Trophoblast cell (in vitro differentiated cells and primary cell): ENCODE measurements around the gene PADI3.

Experiments
- DNase-seq, 2 donors: peaks; one replicate each; pipeline ENCODE4 v3.0.0-alpha.2; 2016
- H2AFZ ChIP-seq: 2 replicates; pipeline ENCODE4 v1.6.1; 2013; ENCODE audit warnings: low read length, moderate library complexity, mild to moderate bottlenecking; ENCODE audit not compliant: insufficient read depth, poor library complexity
- H2AK5ac ChIP-seq: 2 replicates; pipeline ENCODE4 v1.6.1; 2013; ENCODE audit warnings: mild to moderate bottlenecking, low read length
- H2BK120ac ChIP-seq: 2 replicates; pipeline ENCODE4 v1.6.1; 2013; ENCODE audit warnings: low read length, mild to moderate bottlenecking, moderate library complexity; ENCODE audit not compliant: insufficient read depth, poor library complexity
- H2BK12ac ChIP-seq: 2 replicates; pipeline ENCODE4 v1.6.1; 2013; ENCODE audit warnings: mild to moderate bottlenecking, low read length, moderate library complexity
- H2BK5ac ChIP-seq: 2 replicates; pipeline ENCODE4 v1.6.1; 2013; ENCODE audit warnings: low read length, low read depth, moderate library complexity, mild to moderate bottlenecking; ENCODE audit not compliant: poor library complexity
- H3K14ac ChIP-seq: 2 replicates; pipeline ENCODE4 v1.6.1; 2013; ENCODE audit warnings: mild to moderate bottlenecking, low read length
- H3K18ac ChIP-seq: 2 replicates; pipeline ENCODE4 v1.6.1; 2013; ENCODE audit warnings: mild to moderate bottlenecking, low read length
- H3K23ac ChIP-seq: 2 replicates; pipeline ENCODE4 v1.6.1; 2013; ENCODE audit warnings: low read length
- H3K27ac ChIP-seq: 2 replicates; pipeline ENCODE4 v1.5.1; 2013; ENCODE audit warnings: low read depth, mild to moderate bottlenecking, inconsistent platforms, low read length, moderate library complexity
- H3K27me3 ChIP-seq: 2 replicates; pipeline ENCODE4 v1.6.1; 2013; ENCODE audit warnings: inconsistent platforms, mild to moderate bottlenecking, low read length, moderate library complexity; ENCODE audit not compliant: insufficient read depth
- H3K36me3 ChIP-seq, 2 experiments: 1 replicate in 1 of 2; 2 replicates in 1 of 2; pipeline ENCODE4 v1.6.1; 2013; ENCODE audit warnings: low read length in 2 of 2, mild to moderate bottlenecking in 2 of 2, moderate library complexity in 1 of 2; ENCODE audit not compliant: insufficient read depth in 2 of 2, control insufficient read depth in 1 of 2
- H3K4ac ChIP-seq: 2 replicates; pipeline ENCODE4 v1.6.1; 2013; ENCODE audit warnings: low read depth, mild to moderate bottlenecking, low read length, moderate library complexity
- H3K4me1 ChIP-seq, 2 experiments: 1 replicate in 1 of 2; 2 replicates in 1 of 2; pipeline ENCODE4 v1.6.1; 2013; ENCODE audit warnings: low read length in 2 of 2, mild to moderate bottlenecking in 2 of 2, moderate library complexity in 1 of 2; ENCODE audit not compliant: insufficient read depth in 2 of 2, control insufficient read depth in 1 of 2
- H3K4me2 ChIP-seq: 2 replicates; pipeline ENCODE4 v1.6.1; 2013; ENCODE audit warnings: inconsistent platforms, mild to moderate bottlenecking, low read length, moderate library complexity
- H3K4me3 ChIP-seq: 2 replicates; pipeline ENCODE4 v1.5.1; 2013; ENCODE audit warnings: mild to moderate bottlenecking, low read depth, low read length, inconsistent platforms
- H3K79me1 ChIP-seq: one replicate; pipeline ENCODE4 v1.6.1; 2013; ENCODE audit warnings: low read length
- H3K79me2 ChIP-seq: 2 replicates; pipeline ENCODE4 v1.6.1; 2013; ENCODE audit warnings: low read length, mild to moderate bottlenecking; ENCODE audit not compliant: control insufficient read depth, insufficient read depth, poor library complexity
- H3K9ac ChIP-seq: 2 replicates; pipeline ENCODE4 v1.6.1; 2013; ENCODE audit warnings: mild to moderate bottlenecking, low read length
- H3K9me3 ChIP-seq: 2 replicates; pipeline ENCODE4 v1.6.1; 2013; ENCODE audit warnings: low read depth, mild to moderate bottlenecking, control low read depth, inconsistent platforms, low read length; ENCODE audit not compliant: insufficient read depth
- H4K12ac ChIP-seq: 2 replicates; pipeline ENCODE4 v1.6.1; 2013; ENCODE audit warnings: low read depth, mild to moderate bottlenecking, low read length, moderate library complexity
- H4K8ac ChIP-seq: 2 replicates; pipeline ENCODE4 v1.6.1; 2013; ENCODE audit warnings: low read depth, mild to moderate bottlenecking, low read length, moderate library complexity
- H4K91ac ChIP-seq: one replicate; pipeline ENCODE4 v1.6.1; 2013; ENCODE audit warnings: low read depth, mild to moderate bottlenecking, low read length, moderate library complexity
- WGBS: extraction: QIAGEN DNeasy Blood & Tissue Kit; methylation state at CpG from one replicate; pipeline ENCODE4 v1.1.7; 2013; ENCODE audit warnings: missing lambda C conversion rate; ENCODE audit not compliant: insufficient read length, insufficient coverage; ENCODE audit errors: extremely low coverage; 5-methylcytosine and 5-hydroxymethylcytosine counted together

The PADI3 gene

GRCh38 chr1:17293681-17294425, 45.0 kb downstream of the PADI3 start:
- Histone ChIP-seq H3K79me2 (no peaks in the 10 kb centered on the region), H3K18ac (no peak overlapping the region), H2BK5ac (no peak overlapping the region), H2BK120ac (no peak overlapping the region), H2AK5ac (no peak overlapping the region), H2BK12ac (no peak overlapping the region), H3K4me3 (no peak overlapping the region), H3K9ac (no peak overlapping the region), H3K36me3 (no peaks in the 10 kb centered on the region), H3K23ac (no peak overlapping the region), H4K12ac (no peak overlapping the region), H4K91ac (no peak overlapping the region), H3K14ac (no peak overlapping the region), H3K4me2 (no peak overlapping the region), H3K79me1 (no peaks in the 10 kb centered on the region), H4K8ac (no peak overlapping the region), H3K27ac (no peak overlapping the region), H3K4ac (no peak overlapping the region), H2AFZ (no peak overlapping the region), H3K4me1 (no peaks in the 10 kb centered on the region), H3K27me3 (no peaks in the 10 kb centered on the region), H3K9me3 (no peaks in the 10 kb centered on the region)
- no CpG with 5 or more reads among the region's 14 CpGs for WGBS
- DNase-seq: no peak

- no peak overlapping the region for H4K91ac ChIP-seq
- H3K18ac ChIP-seq: no peak overlapping the region
- no peaks in the 10 kb centered on the region for H3K9me3 ChIP-seq
- no peak overlapping the region for H3K4me2 ChIP-seq
- H4K12ac ChIP-seq: no peak overlapping the region
- H3K14ac ChIP-seq: no peak overlapping the region
- no peak overlapping the region for H2BK5ac ChIP-seq
- H3K79me1 ChIP-seq: no peaks in the 10 kb centered on the region
- H3K4ac ChIP-seq: no peak overlapping the region
- no peaks in the 10 kb centered on the region for H3K79me2 ChIP-seq
- H4K8ac ChIP-seq: no peak overlapping the region
- H3K23ac ChIP-seq: no peak overlapping the region
- H2BK12ac ChIP-seq: no peak overlapping the region
- no peak overlapping the region for H3K4me3 ChIP-seq
- H2AK5ac ChIP-seq: no peak overlapping the region
- no peaks in the 10 kb centered on the region for H3K4me1 ChIP-seq
- H3K9ac ChIP-seq: no peak overlapping the region
- no peak overlapping the region for H2BK120ac ChIP-seq
- H2AFZ ChIP-seq: no peak overlapping the region
- no peaks in the 10 kb centered on the region for H3K27me3 ChIP-seq
- H3K27ac ChIP-seq: no peak overlapping the region
- no peaks in the 10 kb centered on the region for H3K36me3 ChIP-seq
- WGBS: no CpG with 5 or more reads among the region's 4 CpGs
- no peak for DNase-seq
Measured at GRCh38 chr1:17295292-17295691, 46.4 kb downstream of the PADI3 start.

GRCh38 chr1:17296086-17296485, 47.2 kb downstream of the PADI3 start:
- H3K27me3 ChIP-seq: no peaks in the 10 kb centered on the region
- H2BK120ac ChIP-seq: no peak overlapping the region
- H3K79me1 ChIP-seq: no peaks in the 10 kb centered on the region
- no peak overlapping the region for H2BK5ac ChIP-seq
- H2BK12ac ChIP-seq: no peak overlapping the region
- H4K8ac ChIP-seq: no peak overlapping the region
- H3K4me1 ChIP-seq: no peaks in the 10 kb centered on the region
- DNase-seq: no peak
- no peak overlapping the region for H3K4ac ChIP-seq
- H3K9ac ChIP-seq: no peak overlapping the region
- H3K23ac ChIP-seq: no peak overlapping the region
- H3K27ac ChIP-seq: no peak overlapping the region
- H3K18ac ChIP-seq: no peak overlapping the region
- peaks cover 1% of the 10 kb centered on the region for H3K9me3 ChIP-seq
- H3K36me3 ChIP-seq: no peaks in the 10 kb centered on the region
- H3K4me2 ChIP-seq: no peak overlapping the region
- H2AFZ ChIP-seq: no peak overlapping the region
- H4K91ac ChIP-seq: no peak overlapping the region
- H2AK5ac ChIP-seq: no peak overlapping the region
- no peak overlapping the region for H4K12ac ChIP-seq
- H3K4me3 ChIP-seq: no peak overlapping the region
- WGBS: no CpG with 5 or more reads among the region's 5 CpGs
- H3K79me2 ChIP-seq: no peaks in the 10 kb centered on the region
- no peak overlapping the region for H3K14ac ChIP-seq

GRCh38 chr1:17297991-17298390, 49.1 kb downstream of the PADI3 start:
- no peak overlapping the region for H3K14ac ChIP-seq
- H4K12ac ChIP-seq: no peak overlapping the region
- H3K23ac ChIP-seq: no peak overlapping the region
- no peak overlapping the region for H2BK12ac ChIP-seq
- H4K91ac ChIP-seq: no peak overlapping the region
- H3K27ac ChIP-seq: no peak overlapping the region
- H3K4ac ChIP-seq: no peak overlapping the region
- H3K27me3 ChIP-seq: no peaks in the 10 kb centered on the region
- H2BK5ac ChIP-seq: no peak overlapping the region
- no peak overlapping the region for H3K18ac ChIP-seq
- no peaks in the 10 kb centered on the region for H3K79me1 ChIP-seq
- no CpG with 5 or more reads among the region's 7 CpGs for WGBS
- DNase-seq: no peak
- H3K4me3 ChIP-seq: no peak overlapping the region
- H2AFZ ChIP-seq: no peak overlapping the region
- no peak overlapping the region for H3K9ac ChIP-seq
- no peaks in the 10 kb centered on the region for H3K79me2 ChIP-seq
- no peaks in the 10 kb centered on the region for H3K4me1 ChIP-seq
- H3K4me2 ChIP-seq: no peak overlapping the region
- no peaks in the 10 kb centered on the region for H3K36me3 ChIP-seq
- no peak overlapping the region for H2BK120ac ChIP-seq
- H2AK5ac ChIP-seq: no peak overlapping the region
- no peak overlapping the region for H4K8ac ChIP-seq
- H3K9me3 ChIP-seq: peaks cover 6% of the 10 kb centered on the region
